ENCODE measurements around the gene MAFB. TPM values are rescaled to one million over a fixed set of nuclear protein-coding genes. Genes with fewer than 3 reads are reported as not detected.

MAFB gene
- total RNA-seq, 1 donor from 2014 or later: 80.5 TPM

DNA sequence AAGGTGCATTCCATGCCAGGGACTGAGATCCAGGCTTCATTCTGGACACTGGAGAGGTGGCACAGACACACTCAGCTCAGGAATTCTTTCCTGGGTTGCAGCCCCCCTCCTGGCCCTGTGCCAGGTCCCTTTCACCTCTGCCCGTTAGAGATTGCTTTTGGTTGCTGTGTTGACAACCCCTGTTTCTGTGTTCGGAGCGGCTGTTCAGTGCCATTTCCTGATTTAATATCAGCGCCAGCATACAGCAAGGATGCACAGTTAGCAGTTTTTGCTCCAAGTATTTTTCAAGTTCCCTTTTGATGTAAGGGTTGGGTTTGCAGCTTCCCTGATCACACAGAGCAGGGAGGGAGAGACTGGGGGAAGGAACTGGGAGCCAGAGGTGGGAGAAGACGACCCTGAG is 8.5 kb upstream of the MAFB start:
- intact Hi-C loops (cut with DNase I): loop anchor here (10.0 kb wide), 1 partner anchor 543 kb away; no protein-coding TSS in a partner anchor
- Histone ChIP-seq H3K9me3 (no peaks in the 10 kb centered on the region), H3K4me1 (no peaks in the 10 kb centered on the region), H3K27ac (no peak overlapping the region), H3K36me3 (no peaks in the 10 kb centered on the region), H3K4me3 (no peak overlapping the region), H3K27me3 (no peaks in the 10 kb centered on the region)
- no peak for TF ChIP-seq POLR2A (IDR thresholded peaks at IDR 0.05)
- TF ChIP-seq, protein P1, sequence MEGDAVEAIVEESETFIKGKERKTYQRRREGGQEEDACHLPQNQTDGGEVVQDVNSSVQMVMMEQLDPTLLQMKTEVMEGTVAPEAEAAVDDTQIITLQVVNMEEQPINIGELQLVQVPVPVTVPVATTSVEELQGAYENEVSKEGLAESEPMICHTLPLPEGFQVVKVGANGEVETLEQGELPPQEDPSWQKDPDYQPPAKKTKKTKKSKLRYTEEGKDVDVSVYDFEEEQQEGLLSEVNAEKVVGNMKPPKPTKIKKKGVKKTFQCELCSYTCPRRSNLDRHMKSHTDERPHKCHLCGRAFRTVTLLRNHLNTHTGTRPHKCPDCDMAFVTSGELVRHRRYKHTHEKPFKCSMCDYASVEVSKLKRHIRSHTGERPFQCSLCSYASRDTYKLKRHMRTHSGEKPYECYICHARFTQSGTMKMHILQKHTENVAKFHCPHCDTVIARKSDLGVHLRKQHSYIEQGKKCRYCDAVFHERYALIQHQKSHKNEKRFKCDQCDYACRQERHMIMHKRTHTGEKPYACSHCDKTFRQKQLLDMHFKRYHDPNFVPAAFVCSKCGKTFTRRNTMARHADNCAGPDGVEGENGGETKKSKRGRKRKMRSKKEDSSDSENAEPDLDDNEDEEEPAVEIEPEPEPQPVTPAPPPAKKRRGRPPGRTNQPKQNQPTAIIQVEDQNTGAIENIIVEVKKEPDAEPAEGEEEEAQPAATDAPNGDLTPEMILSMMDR (IDR thresholded peaks at IDR 0.05): no peak
- TF ChIP-seq POLR2AphosphoS5 (IDR thresholded peaks at IDR 0.05; ENCODE audit: insufficient read depth in 1 of 2, low read depth in 1 of 2): no peak
- no peak for DNase-seq (ENCODE audit: extremely low spot score in 2 of 2)

DNA sequence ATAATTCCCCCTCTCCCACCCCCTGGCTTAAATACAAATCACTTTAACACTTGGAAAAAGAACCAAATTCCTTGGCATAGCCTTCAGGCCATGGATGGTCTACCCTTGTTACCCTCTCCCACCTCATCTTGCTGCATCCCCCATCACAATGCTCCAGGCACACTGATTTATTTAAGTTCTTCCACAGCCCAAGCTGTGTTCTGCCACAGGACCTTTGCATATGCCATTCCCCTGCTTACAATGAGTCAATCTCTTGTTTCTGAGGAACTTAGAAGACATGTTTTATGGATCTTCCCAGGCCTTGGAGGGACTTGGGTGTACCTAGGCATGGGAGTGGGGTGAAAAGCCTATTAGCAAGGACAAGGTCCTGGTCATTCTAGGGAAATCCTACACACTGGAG is 6.2 kb upstream of the MAFB start:
- H3K4me3 ChIP-seq: no peak overlapping the region
- no peaks in the 10 kb centered on the region for H3K27me3 ChIP-seq
- TF ChIP-seq POLR2A (IDR thresholded peaks at IDR 0.05): no peak
- TF ChIP-seq POLR2AphosphoS5 (IDR thresholded peaks at IDR 0.05; ENCODE audit: insufficient read depth in 1 of 2, low read depth in 1 of 2): no peak
- TF ChIP-seq, protein P1 (IDR thresholded peaks at IDR 0.05): no peak
- intact Hi-C loops (cut with DNase I): loop anchor here (10.0 kb wide), 1 partner anchor 540 kb away; no protein-coding TSS in a partner anchor
- H3K36me3 ChIP-seq: no peaks in the 10 kb centered on the region
- no peak for DNase-seq (ENCODE audit: extremely low spot score in 2 of 2)
- H3K27ac ChIP-seq: no peak overlapping the region
- H3K4me1 ChIP-seq: peaks cover 6% of the 10 kb centered on the region
- no peaks in the 10 kb centered on the region for H3K9me3 ChIP-seq

DNA sequence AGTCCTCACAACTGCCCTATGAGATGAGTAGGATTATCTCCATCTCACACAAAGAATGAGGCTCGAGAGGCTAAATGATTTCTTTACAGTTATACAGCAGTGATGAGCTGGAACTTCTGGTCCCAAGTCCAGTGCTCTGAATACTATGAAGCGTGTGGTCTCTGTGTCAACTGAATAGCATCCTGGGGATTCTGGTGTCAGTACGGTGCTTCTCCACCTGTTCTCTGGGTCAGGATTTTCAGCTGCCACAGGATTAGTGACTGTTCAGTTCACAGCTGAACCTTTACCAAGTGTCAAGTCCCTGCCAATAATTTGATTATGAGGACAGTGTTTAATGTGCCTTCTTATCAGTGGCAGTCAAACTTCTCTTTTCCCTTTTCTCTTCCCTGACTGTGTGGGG is 5.2 kb upstream of the MAFB start:
- intact Hi-C loops (cut with DNase I): loop anchor here (5.0 to 10.0 kb wide), 2 partner anchors 539 to 807 kb away; no protein-coding TSS in a partner anchor
- peaks cover 9% of the 10 kb centered on the region for H3K4me1 ChIP-seq
- no peak overlapping the region for H3K27ac ChIP-seq
- no peaks in the 10 kb centered on the region for H3K27me3 ChIP-seq
- TF ChIP-seq POLR2AphosphoS5 (IDR thresholded peaks at IDR 0.05; ENCODE audit: insufficient read depth in 1 of 2, low read depth in 1 of 2) (no peak), POLR2A (IDR thresholded peaks at IDR 0.05) (no peak)
- TF ChIP-seq, protein P1 (IDR thresholded peaks at IDR 0.05): no peak
- H3K36me3 ChIP-seq: no peaks in the 10 kb centered on the region
- DNase-seq (ENCODE audit: extremely low spot score in 2 of 2): no peak
- no peaks in the 10 kb centered on the region for H3K9me3 ChIP-seq
- H3K4me3 ChIP-seq: no peak overlapping the region

DNA sequence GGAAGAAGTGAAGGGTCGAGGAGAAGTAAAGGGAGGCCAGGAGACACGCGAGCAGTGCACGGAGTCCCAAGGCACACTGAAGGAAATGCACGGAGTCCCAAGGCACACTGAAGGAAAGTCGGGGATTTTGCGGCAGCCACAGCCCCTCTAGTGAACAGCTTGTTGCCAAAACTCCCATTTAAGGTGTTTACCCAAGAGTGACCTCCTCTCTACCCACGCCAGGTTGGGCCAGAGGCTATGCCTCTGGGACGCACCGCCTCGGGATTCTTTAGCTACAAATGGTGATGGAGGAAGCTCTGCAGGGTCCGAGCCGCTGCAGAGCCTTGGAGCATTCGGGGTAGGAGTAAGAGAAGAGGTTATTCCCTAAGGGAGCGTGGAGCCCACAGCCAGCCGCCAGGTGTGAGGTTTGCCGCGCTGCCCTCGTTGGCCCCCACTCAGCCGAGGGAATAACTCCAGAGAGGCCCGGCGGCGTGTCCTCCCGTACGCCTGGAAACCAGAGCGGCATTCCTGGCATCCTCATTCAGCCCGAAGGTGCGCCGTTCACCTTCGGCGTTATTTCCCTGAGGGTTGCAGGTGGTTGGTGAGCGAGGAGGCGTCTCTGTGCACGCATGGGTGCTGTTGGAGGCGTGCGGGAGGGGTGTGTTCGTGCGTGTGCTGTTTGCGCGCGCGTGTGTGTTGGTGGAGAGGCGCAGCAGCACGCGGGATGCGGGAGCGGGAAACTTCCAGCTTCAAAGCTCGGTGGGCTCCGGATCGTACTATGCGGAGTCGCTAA is 3.4 kb upstream of the MAFB start:
- Histone ChIP-seq H3K27me3 (no peaks in the 10 kb centered on the region), H3K4me1 (peaks cover 9% of the 10 kb centered on the region), H3K4me3 (no peak overlapping the region), H3K36me3 (no peaks in the 10 kb centered on the region), H3K9me3 (no peaks in the 10 kb centered on the region), H3K27ac (no peak overlapping the region)
- TF ChIP-seq, protein P1 (IDR thresholded peaks at IDR 0.05): no peak
- no peak for TF ChIP-seq POLR2A (IDR thresholded peaks at IDR 0.05)
- no peak for TF ChIP-seq POLR2AphosphoS5 (IDR thresholded peaks at IDR 0.05; ENCODE audit: insufficient read depth in 1 of 2, low read depth in 1 of 2)
- intact Hi-C loops (cut with DNase I): loop anchor here (5.0 to 10.0 kb wide), 2 partner anchors 538 to 805 kb away; no protein-coding TSS in a partner anchor
- no peak for DNase-seq (ENCODE audit: extremely low spot score in 2 of 2)

All from vagina (tissue), 2 donors.